HG02763 (cell line): Measurements from ENCODE around the gene OGDH.

Experiments used
- ATAC-seq: cut with Tn5 transposase; IDR thresholded peaks from one replicate; pipeline ENCODE4 v1.9.1; 2021; ENCODE audit warnings: mild to moderate bottlenecking, moderate library complexity; ENCODE audit not compliant: unreplicated experiment

OGDH gene

GRCh38 chr7:44617225-44617890, 10.9 kb downstream of the OGDH start:
- no peak for ATAC-seq

- no peak for ATAC-seq
These were observed 11.6 kb downstream of the OGDH start for GRCh38 chr7:44618045-44618444.

GRCh38 chr7:44618753-44619152, 12.3 kb downstream of the OGDH start:
- ATAC-seq, result no peak

GRCh38 chr7:44621034-44621749, 14.8 kb downstream of the OGDH start:
- ATAC-seq, result no peak

GRCh38 chr7:44621750-44622103, 15.3 kb downstream of the OGDH start:
- no peak for ATAC-seq

- ATAC-seq, result peak; percentile 65
These were observed 16.1 kb downstream of the OGDH start for GRCh38 chr7:44622342-44623151.

GRCh38 chr7:44624318-44624717, 17.9 kb downstream of the OGDH start:
- ATAC-seq, result no peak

GRCh38 chr7:44625526-44626471, 19.4 kb downstream of the OGDH start:
- no peak for ATAC-seq

- ATAC-seq, result no peak
These were observed 20.2 kb downstream of the OGDH start for GRCh38 chr7:44626620-44627019.

GRCh38 chr7:44629829-44630522, 23.5 kb downstream of the OGDH start:
- no peak for ATAC-seq

- no peak for ATAC-seq
These were observed 24.5 kb downstream of the OGDH start for GRCh38 chr7:44630792-44631457.

- ATAC-seq, result no peak
These were observed 25.2 kb downstream of the OGDH start for GRCh38 chr7:44631458-44632115.

GRCh38 chr7:44632196-44632595, 25.8 kb downstream of the OGDH start:
- ATAC-seq, result no peak

GRCh38 chr7:44633254-44634186, 27.1 kb downstream of the OGDH start:
- peak; percentile 53 for ATAC-seq

- no peak for ATAC-seq
These were observed 27.9 kb downstream of the OGDH start for GRCh38 chr7:44634187-44634838.

GRCh38 chr7:44634839-44635591, 28.6 kb downstream of the OGDH start:
- no peak for ATAC-seq
